ENCODE results near the gene PLA2G4D.

Gene PLA2G4D

GRCh38 chr15:42087460-42087859 is 6.9 kb downstream of the PLA2G4D start:
- no peak for TF ChIP-seq CTCF (conservative IDR thresholded peaks at IDR 0.05; ENCODE audit: low read depth, low read length)
- peaks cover 34% of the 10 kb centered on the region for H3K4me1 ChIP-seq (ENCODE audit: low read depth, poor library complexity, severe bottlenecking)
- no peak overlapping the region for H3K4me3 ChIP-seq (IDR thresholded peaks at IDR 0.05; ENCODE audit: insufficient read depth, low read depth, low read length)
- H3K4me2 ChIP-seq: peak overlapping the region; percentile 42; the same call in 1 of the 2 replicates
- H4K20me1 ChIP-seq (ENCODE audit: insufficient read depth): no peaks in the 10 kb centered on the region
- H3K36me3 ChIP-seq (ENCODE audit: insufficient read depth): no peaks in the 10 kb centered on the region
- H3K79me2 ChIP-seq (ENCODE audit: insufficient read depth, low read depth): no peaks in the 10 kb centered on the region
- H3K9ac ChIP-seq: no peak overlapping the region
- no peak overlapping the region for H2AFZ ChIP-seq (ENCODE audit: low read depth)
- no peak overlapping the region for H3K27ac ChIP-seq
- H3K27me3 ChIP-seq (ENCODE audit: insufficient read depth, low read depth): no peaks in the 10 kb centered on the region

DNA sequence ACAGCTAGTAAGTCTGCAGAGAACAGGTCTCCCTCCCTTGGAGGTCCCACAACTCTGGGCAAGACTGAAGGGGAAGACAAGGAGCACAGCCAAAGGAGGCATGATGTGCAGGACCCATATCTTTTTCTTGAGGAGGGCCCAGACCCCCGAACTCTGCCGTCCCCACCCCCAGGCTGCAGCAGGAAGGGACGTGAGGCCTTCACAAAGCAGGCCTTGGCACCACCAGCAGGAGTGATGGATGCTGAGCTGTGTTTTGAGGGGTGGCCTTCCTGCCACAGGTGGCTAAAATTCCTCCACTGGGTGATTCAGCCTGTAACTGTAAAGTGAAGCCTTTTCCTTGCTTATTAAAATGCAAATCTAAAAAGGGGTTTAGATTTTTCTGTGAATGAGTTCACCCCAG is 8.6 kb downstream of the PLA2G4D start:
- no peak overlapping the region for H3K4me3 ChIP-seq (IDR thresholded peaks at IDR 0.05; ENCODE audit: insufficient read depth, low read depth, low read length)
- H3K36me3 ChIP-seq (ENCODE audit: insufficient read depth): no peaks in the 10 kb centered on the region
- TF ChIP-seq CTCF (conservative IDR thresholded peaks at IDR 0.05; ENCODE audit: low read depth, low read length): no peak
- H3K27me3 ChIP-seq (ENCODE audit: insufficient read depth, low read depth): no peaks in the 10 kb centered on the region
- H3K4me1 ChIP-seq (ENCODE audit: low read depth, poor library complexity, severe bottlenecking): peaks cover 34% of the 10 kb centered on the region
- no peak overlapping the region for H3K4me2 ChIP-seq
- no peak overlapping the region for H3K9ac ChIP-seq
- no peak overlapping the region for H3K27ac ChIP-seq
- H3K79me2 ChIP-seq (ENCODE audit: insufficient read depth, low read depth): no peaks in the 10 kb centered on the region
- no peaks in the 10 kb centered on the region for H4K20me1 ChIP-seq (ENCODE audit: insufficient read depth)
- H2AFZ ChIP-seq (ENCODE audit: low read depth): no peak overlapping the region

GRCh38 chr15:42085236-42085605 is 9.1 kb downstream of the PLA2G4D start:
- H3K4me1 ChIP-seq (ENCODE audit: low read depth, poor library complexity, severe bottlenecking): peaks cover 34% of the 10 kb centered on the region
- no peak overlapping the region for H3K4me2 ChIP-seq
- no peak for TF ChIP-seq CTCF (conservative IDR thresholded peaks at IDR 0.05; ENCODE audit: low read depth, low read length)
- H3K9ac ChIP-seq: no peak overlapping the region
- no peaks in the 10 kb centered on the region for H3K36me3 ChIP-seq (ENCODE audit: insufficient read depth)
- H4K20me1 ChIP-seq (ENCODE audit: insufficient read depth): no peaks in the 10 kb centered on the region
- no peak overlapping the region for H3K4me3 ChIP-seq (IDR thresholded peaks at IDR 0.05; ENCODE audit: insufficient read depth, low read depth, low read length)
- H2AFZ ChIP-seq (ENCODE audit: low read depth): peak overlapping the region; percentile 32; the same call in 1 of the 2 replicates
- H3K27me3 ChIP-seq (ENCODE audit: insufficient read depth, low read depth): no peaks in the 10 kb centered on the region
- H3K27ac ChIP-seq: no peak overlapping the region
- H3K79me2 ChIP-seq (ENCODE audit: insufficient read depth, low read depth): no peaks in the 10 kb centered on the region

DNA sequence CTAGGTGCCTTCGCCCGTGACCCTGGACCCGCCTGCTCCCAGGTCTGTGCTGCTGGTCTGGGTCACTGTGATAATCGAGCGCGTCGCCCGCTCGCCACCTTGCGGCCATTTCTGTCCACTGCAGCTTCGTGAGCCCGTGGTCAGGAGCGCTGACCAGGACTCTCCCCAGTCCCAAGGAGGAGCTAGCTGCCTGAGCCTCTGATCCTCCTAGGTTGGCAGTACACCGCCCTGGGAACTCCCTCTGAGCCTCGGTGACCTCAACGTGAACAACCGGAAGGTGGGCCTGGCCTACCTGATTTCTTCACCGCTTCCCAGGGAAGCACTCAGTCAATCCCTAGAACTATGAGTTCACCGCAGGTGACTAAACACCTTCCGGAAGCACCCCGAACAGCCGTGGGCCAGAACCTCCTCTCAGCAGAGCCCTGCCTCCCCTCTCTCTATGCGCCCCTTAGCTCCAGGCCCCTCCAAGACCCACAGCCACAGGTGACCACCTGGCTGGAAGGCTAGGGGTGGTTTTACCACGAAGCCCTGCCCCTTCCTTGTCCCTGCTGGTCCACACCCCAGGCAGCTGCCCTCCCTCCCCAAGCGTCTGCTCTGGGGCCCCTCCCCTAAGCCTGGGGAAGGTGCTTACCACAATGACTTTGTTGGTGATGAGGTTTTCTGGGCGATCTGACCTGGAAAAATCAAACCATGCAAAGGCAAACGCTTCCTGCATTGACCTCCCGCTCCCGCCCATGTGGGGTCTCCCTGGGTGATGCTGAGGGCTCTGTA is 9.7 kb downstream of the PLA2G4D start:
- H3K27me3 ChIP-seq (ENCODE audit: insufficient read depth, low read depth): no peaks in the 10 kb centered on the region
- no peak overlapping the region for H3K9ac ChIP-seq
- H3K4me1 ChIP-seq (ENCODE audit: low read depth, poor library complexity, severe bottlenecking): peaks cover 34% of the 10 kb centered on the region
- H3K27ac ChIP-seq: no peak overlapping the region
- no peaks in the 10 kb centered on the region for H3K79me2 ChIP-seq (ENCODE audit: insufficient read depth, low read depth)
- TF ChIP-seq CTCF (conservative IDR thresholded peaks at IDR 0.05; ENCODE audit: low read depth, low read length): peak; percentile 92
- H2AFZ ChIP-seq (ENCODE audit: low read depth): peak overlapping the region; percentile 32; the same call in 1 of the 2 replicates
- no peaks in the 10 kb centered on the region for H4K20me1 ChIP-seq (ENCODE audit: insufficient read depth)
- H3K36me3 ChIP-seq (ENCODE audit: insufficient read depth): no peaks in the 10 kb centered on the region
- no peak overlapping the region for H3K4me3 ChIP-seq (IDR thresholded peaks at IDR 0.05; ENCODE audit: insufficient read depth, low read depth, low read length)
- no peak overlapping the region for H3K4me2 ChIP-seq
